GM08714 (cell line): ENCODE measurements around the gene KCNK17.

Source experiments
- H3K4me3 ChIP-seq: fragments of 200-500 bp; sonication (Bioruptor generic); 2 replicates; pipeline ENCODE4 v1.5.1; 2014; ENCODE audit warnings: mild to moderate bottlenecking, low read length, inconsistent platforms
- ZNF274 ChIP-seq: IDR thresholded peaks from 2 replicates; pipeline ENCODE4 v1.6.1; 2012; ENCODE audit warnings: mild to moderate bottlenecking, low read depth, low read length

Gene KCNK17

GRCh38 chr6:39314273-39314795, at the start of gene KCNK17:
TSS of gene KCNK17 (minus strand) at chr6:39314419. CDS start at chr6:39314320, 99 bp downstream.
- H3K4me3 ChIP-seq, result no peak within 1 kb of the TSS
- no peak for TF ChIP-seq ZNF274

- no peak for TF ChIP-seq ZNF274
- no peak overlapping the region for H3K4me3 ChIP-seq
These were observed 49.1 kb upstream of the KCNK17 start for GRCh38 chr6:39363280-39363679.

- no peak for TF ChIP-seq ZNF274
- H3K4me3 ChIP-seq, result no peak overlapping the region
These were observed 48.3 kb upstream of the KCNK17 start for GRCh38 chr6:39362487-39362865.

GRCh38 chr6:39361657-39362486, 47.7 kb upstream of the KCNK17 start:
- no peak overlapping the region for H3K4me3 ChIP-seq
- no peak for TF ChIP-seq ZNF274

- TF ChIP-seq ZNF274, result no peak
- H3K4me3 ChIP-seq, result no peak overlapping the region
These were observed 46.2 kb upstream of the KCNK17 start for GRCh38 chr6:39360378-39360777.

- no peak overlapping the region for H3K4me3 ChIP-seq
- TF ChIP-seq ZNF274, result no peak
These were observed 43.9 kb upstream of the KCNK17 start for GRCh38 chr6:39357998-39358686.

- TF ChIP-seq ZNF274, result no peak
- H3K4me3 ChIP-seq, result no peak overlapping the region
These were observed 39.6 kb upstream of the KCNK17 start for GRCh38 chr6:39353698-39354315.

GRCh38 chr6:39350723-39351505, 36.7 kb upstream of the KCNK17 start:
- TF ChIP-seq ZNF274, result no peak

GRCh38 chr6:39348740-39349139, 34.5 kb upstream of the KCNK17 start:
- no peak overlapping the region for H3K4me3 ChIP-seq
- TF ChIP-seq ZNF274, result no peak

More at GRCh38 chr6:39350723-39351505, 36.7 kb upstream of the KCNK17 start:
- no peak overlapping the region for H3K4me3 ChIP-seq

GRCh38 chr6:39347906-39348585, 33.8 kb upstream of the KCNK17 start:
- no peak for TF ChIP-seq ZNF274
- H3K4me3 ChIP-seq, result no peak overlapping the region

GRCh38 chr6:39347206-39347605, 33.0 kb upstream of the KCNK17 start:
- no peak overlapping the region for H3K4me3 ChIP-seq
- no peak for TF ChIP-seq ZNF274

GRCh38 chr6:39344821-39345280, 30.6 kb upstream of the KCNK17 start:
- H3K4me3 ChIP-seq, result no peak overlapping the region
- no peak for TF ChIP-seq ZNF274

GRCh38 chr6:39343396-39343870, 29.2 kb upstream of the KCNK17 start:
- H3K4me3 ChIP-seq, result no peak overlapping the region
- TF ChIP-seq ZNF274, result no peak
